Common myeloid progenitor, CD34-positive (primary cell): ENCODE results near the gene NACC1.
A peak's percentile ranks its signal among the peaks of the same experiment; 100 is the strongest.

Experiments used
- CTCF ChIA-PET: fragments of 350-600 bp; sonication (Branson Sonifier 250); formaldehyde crosslinking; loops from one replicate; lab custom pipeline; 2021; ENCODE audit warnings: antibody characterized with exemption; lab: Charles Lee
- POLR2A ChIA-PET: fragments of 350-600 bp; sonication (Branson Sonifier 250); formaldehyde crosslinking; loops from one replicate; lab custom pipeline; 2021; ENCODE audit warnings: antibody characterized with exemption; lab: Charles Lee
- DNase-seq, 3 donors: peaks; one replicate each; pipeline versions ENCODE4 v3.0.0 to v3.0.0-alpha.2; 2013
- H3K27ac ChIP-seq, 2 experiments: 1 replicate in 1 of 2; 2 replicates in 1 of 2; pipeline ENCODE4 v1.7.0; 2013; ENCODE audit warnings: inconsistent platforms in 2 of 2, low read length in 2 of 2, mild to moderate bottlenecking in 2 of 2, low read depth in 1 of 2, moderate library complexity in 1 of 2; ENCODE audit not compliant: severe bottlenecking in 2 of 2, insufficient read depth in 1 of 2, poor library complexity in 1 of 2
- H3K27me3 ChIP-seq, 5 experiments: replicated peaks in 2 of 5; 1 replicate in 3 of 5; 2 replicates in 2 of 5; pipeline versions ENCODE4 v1.6.1 to v1.7.0; 2013; ENCODE audit warnings: low read length in 4 of 5, mild to moderate bottlenecking in 2 of 5, moderate library complexity in 2 of 5, inconsistent platforms in 1 of 5; ENCODE audit not compliant: insufficient read depth in 5 of 5, control insufficient read depth in 4 of 5
- H3K36me3 ChIP-seq, 4 experiments: 1 replicate in 2 of 4; 2 replicates in 2 of 4; pipeline versions ENCODE4 v1.6.1 to v1.7.0; 2013; ENCODE audit warnings: low read length in 3 of 4, control low read depth in 1 of 4, mild to moderate bottlenecking in 1 of 4; ENCODE audit not compliant: control insufficient read depth in 4 of 4, insufficient read depth in 4 of 4
- H3K4me1 ChIP-seq, 4 experiments: 1 replicate in 3 of 4; 2 replicates in 1 of 4; pipeline versions ENCODE4 v1.6.1 to v1.7.1; 2013; ENCODE audit warnings: low read length in 3 of 4, mild to moderate bottlenecking in 3 of 4, control low read depth in 1 of 4, inconsistent platforms in 1 of 4, moderate library complexity in 1 of 4; ENCODE audit not compliant: control insufficient read depth in 4 of 4, insufficient read depth in 4 of 4; ENCODE audit errors: control extremely low read depth in 1 of 4
- H3K4me3 ChIP-seq, 7 experiments: 1 replicate in 4 of 7; 2 replicates in 3 of 7; pipeline versions ENCODE4 v1.5.1 to v1.7.0; 2013; ENCODE audit warnings: mild to moderate bottlenecking in 7 of 7, low read length in 6 of 7, moderate library complexity in 6 of 7, inconsistent platforms in 2 of 7, low read depth in 2 of 7, control low read depth in 1 of 7; ENCODE audit not compliant: insufficient read depth in 4 of 7, control insufficient read depth in 1 of 7; ENCODE audit errors: extremely low read depth in 1 of 7
- H3K9me3 ChIP-seq, 5 experiments: 1 replicate in 4 of 5; 2 replicates in 1 of 5; pipeline versions ENCODE4 v1.6.1 to v1.7.1; 2013; ENCODE audit warnings: low read length in 4 of 5, mild to moderate bottlenecking in 2 of 5, inconsistent platforms in 1 of 5, low read depth in 1 of 5, moderate library complexity in 1 of 5; ENCODE audit not compliant: control insufficient read depth in 4 of 5, insufficient read depth in 2 of 5; ENCODE audit errors: control extremely low read depth in 1 of 5
- WGBS: methylation state at CpG from one replicate; pipeline ENCODE4 v1.1.5; 2013; ENCODE audit not compliant: insufficient coverage; 5-methylcytosine and 5-hydroxymethylcytosine counted together

NACC1 gene

GRCh38 chr19:13154241-13154778, 36.2 kb downstream of the NACC1 start:
- Histone ChIP-seq H3K9me3 (no peaks in the 10 kb centered on the region), H3K36me3 (peaks cover 0 to 10% (median 3%) of the 10 kb centered on the region in 4 experiments), H3K27ac (peak overlapping the region; percentile 72 to 96), H3K4me3 (peak overlapping the region; percentile 81 to 99 (median 98)), H3K4me1 (peaks cover 3 to 62% (median 40%) of the 10 kb centered on the region in 4 experiments), H3K27me3 (no peaks in the 10 kb centered on the region)
- WGBS = 0% methylated on average over 7 of the region's 21 CpGs
- DNase-seq = peak; percentile 28 to 58 (median 37)
- ChIA-PET POLR2A (interaction anchor here (0.9 to 9.1 kb wide), 8 partner anchors 11 to 365 kb away, joined by 3 to 156 read pairs (median 6); partner anchors contain the start of gene LYL1), CTCF (interaction anchor here (1.2 to 3.8 kb wide), 6 partner anchors 11 to 48 kb away, joined by 3 to 32 read pairs (median 6); partner anchors contain the start of gene NACC1)

DNA sequence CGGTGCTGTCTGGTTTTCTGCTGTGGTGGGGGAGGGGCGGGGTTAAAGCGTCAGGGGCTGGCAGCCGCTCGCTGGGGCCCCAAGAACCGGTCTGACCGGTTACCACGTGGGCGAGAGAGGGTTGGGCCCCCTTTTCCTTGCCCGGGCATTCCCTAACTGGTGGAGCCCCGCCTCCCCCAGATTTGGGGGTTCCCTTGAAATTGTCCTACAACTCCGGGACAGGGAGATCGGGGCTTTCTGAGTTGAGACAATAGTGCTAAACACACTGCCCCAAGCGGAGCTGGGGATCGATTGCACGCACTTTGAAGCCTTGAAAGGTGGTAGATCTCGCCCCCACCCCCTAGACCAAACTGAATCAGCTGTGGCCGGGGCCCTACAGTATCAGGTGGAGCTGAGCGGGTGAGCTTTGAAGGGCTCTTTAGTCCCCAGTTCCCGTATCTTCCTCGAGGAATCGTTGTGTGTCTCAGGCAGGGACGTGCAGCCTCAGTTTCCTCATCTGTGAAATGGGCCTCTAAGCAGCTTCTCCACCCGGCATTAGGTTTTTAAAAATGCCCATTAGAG, 36.9 kb downstream of the NACC1 start:
- CTCF ChIA-PET = interaction anchor here (0.8 to 3.8 kb wide), 14 partner anchors 11 to 108 kb away, joined by 3 to 32 read pairs (median 4); partner anchors contain the start of gene NACC1
- POLR2A ChIA-PET = interaction anchor here (0.6 to 9.1 kb wide), 12 partner anchors 10 to 1388 kb away, joined by 3 to 156 read pairs (median 4); partner anchors contain the start of genes LYL1 and NACC1
- Histone ChIP-seq H3K4me3 (peak overlapping the region; percentile 81 to 99 (median 98)), H3K27me3 (no peaks in the 10 kb centered on the region), H3K36me3 (peaks cover 0 to 10% (median 3%) of the 10 kb centered on the region in 4 experiments), H3K27ac (peak overlapping the region; percentile 54 to 96), H3K9me3 (no peaks in the 10 kb centered on the region), H3K4me1 (peaks cover 3 to 58% (median 35%) of the 10 kb centered on the region in 4 experiments)
- DNase-seq = peak; percentile 78 to 94 (median 90)
- WGBS = 2% methylated on average over 23 of the region's 24 CpGs

DNA sequence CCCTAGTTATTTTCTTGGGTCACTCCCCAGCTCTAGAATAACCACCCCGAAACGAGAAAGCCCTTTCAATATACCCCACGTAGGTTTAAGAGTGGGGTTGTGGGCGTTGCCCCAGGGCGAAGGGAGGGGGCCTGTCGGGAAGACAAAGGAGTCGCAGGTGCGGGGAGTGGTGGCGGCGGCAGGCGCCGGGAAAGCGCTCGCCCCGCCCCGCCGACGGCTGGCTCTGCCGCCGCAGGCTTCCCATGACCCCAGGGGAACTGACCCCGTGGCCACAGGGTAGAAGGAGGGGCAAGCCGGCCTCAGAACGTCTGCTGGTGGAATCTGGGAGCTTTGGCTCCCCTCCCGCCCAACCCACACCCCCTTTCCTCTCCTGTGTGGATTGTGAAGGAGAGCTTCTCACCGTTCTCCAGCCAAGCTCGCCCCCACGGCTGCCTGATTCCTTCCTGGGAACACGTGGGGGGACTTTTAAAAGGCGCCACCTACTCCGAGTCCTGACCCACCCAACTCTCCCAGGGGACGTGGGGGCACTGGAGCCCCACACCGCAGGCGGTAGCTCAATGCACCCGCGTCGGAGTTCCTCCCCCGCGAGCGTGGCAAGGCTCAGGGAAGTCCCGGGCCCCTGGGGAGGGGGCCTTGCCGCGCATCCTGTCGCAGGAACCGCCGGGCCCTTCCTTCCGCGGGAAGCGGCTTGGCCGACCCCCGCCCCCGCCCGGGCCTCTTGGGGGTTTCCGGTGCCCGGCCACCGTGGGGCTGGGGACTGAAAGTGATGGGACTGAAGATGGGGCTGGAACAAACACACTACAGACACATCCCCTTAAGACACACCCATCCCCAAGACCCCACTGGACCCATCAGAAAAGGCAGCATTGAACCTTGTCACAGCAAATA, 37.7 kb downstream of the NACC1 start:
- H3K4me3 ChIP-seq = peak overlapping the region; percentile 81 to 99 (median 98)
- WGBS = 0% methylated on average over 35 of the region's 55 CpGs
- H3K9me3 ChIP-seq = no peaks in the 10 kb centered on the region
- peaks cover 3 to 57% (median 36%) of the 10 kb centered on the region in 4 experiments for H3K4me1 ChIP-seq
- CTCF ChIA-PET = interaction anchor here (0.8 to 3.8 kb wide), 16 partner anchors 10 to 107 kb away, joined by 3 to 32 read pairs (median 4); partner anchors contain the start of gene NACC1
- peak overlapping the region; percentile 54 to 96 for H3K27ac ChIP-seq
- H3K27me3 ChIP-seq = no peaks in the 10 kb centered on the region
- H3K36me3 ChIP-seq = peaks cover 0 to 10% (median 3%) of the 10 kb centered on the region in 4 experiments
- POLR2A ChIA-PET = interaction anchor here (0.6 to 9.1 kb wide), 13 partner anchors 10 to 1387 kb away, joined by 3 to 156 read pairs (median 4); partner anchors contain the start of genes LYL1 and NACC1
- peak; percentile 70 to 92 (median 89) for DNase-seq

DNA sequence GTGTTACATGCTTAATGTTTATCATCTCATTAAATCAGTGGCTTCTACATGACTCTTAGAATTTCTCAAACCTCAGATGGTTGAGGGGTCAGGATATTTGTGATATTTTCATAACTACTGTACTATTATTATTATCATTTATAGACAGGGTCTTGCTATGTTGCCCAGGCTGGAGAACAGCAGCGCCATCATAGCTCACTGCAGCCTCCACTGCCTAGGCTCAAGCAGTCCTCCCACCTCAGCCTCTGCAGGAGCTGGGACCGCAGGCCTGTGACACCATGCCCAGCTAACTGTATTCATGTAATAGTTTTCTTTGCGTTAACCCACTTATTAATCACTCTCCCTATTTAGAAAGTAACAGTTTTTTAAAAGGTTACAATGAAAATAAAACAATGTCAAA, 41.6 kb downstream of the NACC1 start:
- DNase-seq = no peak
- H3K27me3 ChIP-seq = no peaks in the 10 kb centered on the region
- H3K36me3 ChIP-seq = no peaks in the 10 kb centered on the region
- H3K9me3 ChIP-seq = no peaks in the 10 kb centered on the region
- ChIA-PET POLR2A (no interaction called here), CTCF (no interaction called here)
- peaks cover 6 to 70% (median 54%) of the 10 kb centered on the region in 4 experiments for H3K4me1 ChIP-seq
- H3K27ac ChIP-seq = no peak overlapping the region
- H3K4me3 ChIP-seq = no peak overlapping the region
- 86% methylated on average over 1 of the region's 3 CpGs for WGBS

- 89% methylated on average over 1 of the region's 1 CpG for WGBS
- DNase-seq = no peak
- no peaks in the 10 kb centered on the region for H3K27me3 ChIP-seq
- ChIA-PET POLR2A (no interaction called here), CTCF (interaction anchor here (1.1 kb wide), 1 partner anchor 37 kb away, joined by 3 read pairs; no protein-coding TSS in a partner anchor)
- no peak overlapping the region for H3K27ac ChIP-seq
- H3K4me3 ChIP-seq = no peak overlapping the region
- H3K36me3 ChIP-seq = no peaks in the 10 kb centered on the region
- H3K9me3 ChIP-seq = no peaks in the 10 kb centered on the region
- H3K4me1 ChIP-seq = peaks cover 11 to 72% (median 56%) of the 10 kb centered on the region in 4 experiments
Measured at GRCh38 chr19:13160557-13160956, 42.5 kb downstream of the NACC1 start.

DNA sequence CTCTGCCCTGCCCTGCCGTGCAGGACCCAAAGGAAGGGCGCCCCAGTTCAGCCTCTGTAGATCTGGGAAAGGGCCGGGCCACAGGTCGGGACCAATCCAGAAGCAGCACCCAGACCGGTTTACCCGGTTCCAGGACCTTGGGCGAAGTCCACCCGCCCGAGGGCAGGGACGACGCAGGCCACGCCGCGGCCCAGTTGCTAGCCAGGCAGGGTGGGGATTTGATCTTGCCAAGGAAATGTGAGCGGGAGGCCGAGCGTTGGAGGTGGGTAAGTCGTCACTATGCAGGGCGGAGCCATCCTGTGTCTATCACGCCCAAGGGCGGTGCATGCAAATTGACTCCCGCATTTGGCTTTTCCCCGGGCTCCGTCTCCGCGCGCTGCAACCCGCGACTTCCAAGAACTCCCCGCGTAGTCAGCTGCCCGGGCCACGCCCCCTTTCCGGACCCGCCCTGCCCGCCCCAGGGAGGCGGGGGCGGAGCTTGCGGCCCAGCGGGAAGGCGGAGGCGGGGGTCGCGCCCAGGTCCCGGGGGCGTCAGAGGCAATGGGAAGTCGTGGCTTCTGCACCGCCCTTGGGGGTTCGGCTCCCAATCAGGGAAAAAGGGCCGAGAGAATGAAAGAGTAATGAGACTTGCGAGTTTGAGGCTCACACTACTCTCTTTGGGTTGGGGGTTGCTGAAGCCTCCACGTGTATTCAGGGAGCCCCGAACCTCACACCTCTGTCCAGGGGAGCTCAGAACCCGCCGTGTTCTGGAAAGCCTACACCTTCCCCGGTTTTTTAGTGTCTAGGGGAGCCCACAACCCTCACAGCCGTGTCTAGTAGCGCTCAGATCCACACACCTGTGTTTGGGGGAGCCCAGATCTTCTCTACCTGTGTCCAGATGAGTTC, 44.9 kb downstream of the NACC1 start:
- CTCF ChIA-PET = interaction anchor here (1.0 to 6.1 kb wide), 8 partner anchors 7 to 100 kb away, joined by 3 to 32 read pairs (median 6); partner anchors contain the start of genes IER2 and STX10
- WGBS = 1% methylated on average over 53 of the region's 58 CpGs
- Histone ChIP-seq H3K9me3 (no peaks in the 10 kb centered on the region), H3K27ac (peak overlapping the region; percentile 58 to 83), H3K27me3 (no peaks in the 10 kb centered on the region), H3K4me3 (peak overlapping the region; percentile 30 to 78 (median 59)), H3K36me3 (no peaks in the 10 kb centered on the region), H3K4me1 (peaks cover 14 to 76% (median 62%) of the 10 kb centered on the region in 4 experiments)
- POLR2A ChIA-PET = interaction anchor here (1.3 to 6.5 kb wide), 5 partner anchors 8 to 59 kb away, joined by 5 to 95 read pairs (median 9); partner anchors contain the start of genes IER2, NACC1 and STX10
- peak; percentile 88 to 90 (median 90) for DNase-seq
